Measurements from ENCODE around the gene IDH3G.

IDH3G gene

GRCh38 chrX:153791104-153791852 is 2.9 kb downstream of the IDH3G start:
- DNase-seq (ENCODE audit: low read depth in 2 of 2): no peak

DNA sequence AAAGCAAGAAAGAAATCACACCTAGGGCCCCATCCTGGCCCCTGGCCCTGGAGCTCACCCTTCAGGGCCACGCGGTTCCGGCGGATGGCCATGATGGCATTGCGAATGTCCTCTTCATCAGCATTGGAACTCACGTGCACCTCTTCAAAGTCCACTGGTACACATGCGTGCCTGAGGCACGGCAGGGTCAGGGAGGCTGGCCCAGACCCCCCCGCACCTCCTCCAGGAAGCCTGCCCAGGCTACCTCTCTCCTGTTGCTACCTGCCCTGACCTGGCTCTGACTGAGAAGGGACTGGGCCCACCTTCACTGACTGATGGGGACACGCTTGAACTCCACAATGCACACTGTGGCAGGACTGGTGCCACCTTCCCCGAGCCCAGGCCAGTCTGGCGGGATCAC is 4.5 kb downstream of the IDH3G start:
- DNase-seq (ENCODE audit: low read depth in 2 of 2): no peak

DNA sequence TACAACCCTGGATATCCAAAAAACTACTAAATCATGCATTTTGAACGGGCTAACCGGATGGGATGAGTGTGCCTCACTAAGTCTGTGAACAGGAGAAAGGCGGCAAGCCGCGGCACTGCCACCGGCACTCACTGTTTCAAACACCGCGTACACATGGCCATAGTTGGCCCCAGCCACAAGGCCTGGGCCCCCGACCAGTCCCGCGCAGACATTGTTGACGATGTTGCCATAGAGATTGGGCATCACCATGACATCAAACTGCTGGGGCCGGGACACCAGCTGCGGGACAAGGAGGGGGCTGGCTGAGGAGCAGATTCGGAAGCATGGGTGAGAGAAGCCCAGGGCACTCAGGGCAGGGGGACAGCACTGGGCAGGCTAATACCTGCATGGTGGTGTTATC is 7.5 kb downstream of the IDH3G start:
- no peak for DNase-seq (ENCODE audit: low read depth in 2 of 2)

- no peak for DNase-seq (ENCODE audit: low read depth in 2 of 2)
Measured at GRCh38 chrX:153784325-153784967, 9.7 kb downstream of the IDH3G start.

DNA sequence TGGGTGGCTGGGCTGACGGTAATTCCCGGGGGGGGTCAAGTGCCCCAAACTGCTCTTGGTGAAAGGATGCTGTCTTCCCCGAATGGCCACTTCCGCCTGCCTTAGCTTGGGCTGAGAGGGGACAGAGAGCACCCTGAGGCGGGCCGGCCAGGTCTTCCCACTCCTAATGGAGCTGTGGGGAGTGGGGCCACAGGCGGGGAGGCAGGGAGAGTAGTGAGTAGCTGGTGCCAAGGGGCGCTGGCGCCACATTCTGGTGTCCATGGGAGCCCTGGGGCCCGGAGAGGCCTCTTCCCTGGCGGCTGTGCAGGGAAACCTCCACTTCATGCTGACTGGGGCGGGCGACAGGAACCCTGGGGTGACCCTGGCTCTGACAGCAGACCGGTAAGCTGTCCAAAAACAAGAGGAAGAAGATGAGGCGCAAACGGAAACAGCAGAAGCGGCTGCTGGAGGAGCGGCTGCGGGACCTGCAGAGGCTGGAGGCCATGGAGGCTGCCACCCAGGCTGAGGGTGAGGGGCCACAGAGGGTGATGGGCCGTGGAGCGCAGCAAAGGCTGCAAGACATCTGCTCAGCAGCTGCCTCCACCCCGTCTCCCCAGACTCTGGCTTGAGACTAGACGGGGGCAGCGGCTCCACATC is 10.7 kb downstream of the IDH3G start:
- DNase-seq (ENCODE audit: low read depth in 2 of 2): no peak

- DNase-seq (ENCODE audit: low read depth in 2 of 2): no peak
Measured at GRCh38 chrX:153782871-153783270, 11.3 kb downstream of the IDH3G start.

GRCh38 chrX:153782313-153782712 is 11.9 kb downstream of the IDH3G start:
- no peak for DNase-seq (ENCODE audit: low read depth in 2 of 2)

GRCh38 chrX:153781428-153782047 is 12.6 kb downstream of the IDH3G start:
- DNase-seq (ENCODE audit: low read depth in 2 of 2): no peak

- DNase-seq (ENCODE audit: low read depth in 2 of 2): no peak
Measured at GRCh38 chrX:153780678-153781427, 13.3 kb downstream of the IDH3G start, which contains the start of gene SRPK3. SRPK3 (plus strand) TSS chrX:153781041; CDS start chrX:153781087, 46 bp downstream.

- DNase-seq (ENCODE audit: low read depth in 2 of 2): no peak
Measured at GRCh38 chrX:153779891-153780677, 14.1 kb downstream of the IDH3G start.

DNA sequence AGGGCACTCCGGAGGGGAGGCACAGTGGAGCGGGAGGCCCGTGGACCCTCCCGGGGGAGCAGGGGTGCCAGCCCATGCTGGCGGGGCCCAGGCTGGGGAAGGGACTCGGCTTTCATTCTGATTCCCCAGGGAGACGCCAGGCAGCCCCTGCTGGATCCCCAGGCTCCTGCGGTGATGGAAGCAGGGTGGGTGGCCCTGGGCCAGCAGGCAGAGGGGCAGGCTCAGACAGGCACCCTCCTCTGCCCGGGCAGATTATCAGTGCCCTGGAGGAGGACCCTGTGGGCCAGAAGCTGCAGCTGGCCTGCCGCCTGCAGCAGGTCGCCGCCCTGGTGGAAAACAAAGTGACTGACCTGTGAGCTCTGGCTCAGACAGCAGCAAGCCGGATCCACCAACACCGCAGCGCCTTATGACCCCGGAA is 15.5 kb downstream of the IDH3G start:
- no peak for DNase-seq (ENCODE audit: low read depth in 2 of 2)

GRCh38 chrX:153778181-153778580 is 16.0 kb downstream of the IDH3G start:
- no peak for DNase-seq (ENCODE audit: low read depth in 2 of 2)

- DNase-seq (ENCODE audit: low read depth in 2 of 2): no peak
Measured at GRCh38 chrX:153777261-153778090, 16.7 kb downstream of the IDH3G start.

- no peak for DNase-seq (ENCODE audit: low read depth in 2 of 2)
Measured at GRCh38 chrX:153776611-153777045, 17.5 kb downstream of the IDH3G start.

GRCh38 chrX:153776120-153776599 is 18.0 kb downstream of the IDH3G start:
- no peak for DNase-seq (ENCODE audit: low read depth in 2 of 2)

DNA sequence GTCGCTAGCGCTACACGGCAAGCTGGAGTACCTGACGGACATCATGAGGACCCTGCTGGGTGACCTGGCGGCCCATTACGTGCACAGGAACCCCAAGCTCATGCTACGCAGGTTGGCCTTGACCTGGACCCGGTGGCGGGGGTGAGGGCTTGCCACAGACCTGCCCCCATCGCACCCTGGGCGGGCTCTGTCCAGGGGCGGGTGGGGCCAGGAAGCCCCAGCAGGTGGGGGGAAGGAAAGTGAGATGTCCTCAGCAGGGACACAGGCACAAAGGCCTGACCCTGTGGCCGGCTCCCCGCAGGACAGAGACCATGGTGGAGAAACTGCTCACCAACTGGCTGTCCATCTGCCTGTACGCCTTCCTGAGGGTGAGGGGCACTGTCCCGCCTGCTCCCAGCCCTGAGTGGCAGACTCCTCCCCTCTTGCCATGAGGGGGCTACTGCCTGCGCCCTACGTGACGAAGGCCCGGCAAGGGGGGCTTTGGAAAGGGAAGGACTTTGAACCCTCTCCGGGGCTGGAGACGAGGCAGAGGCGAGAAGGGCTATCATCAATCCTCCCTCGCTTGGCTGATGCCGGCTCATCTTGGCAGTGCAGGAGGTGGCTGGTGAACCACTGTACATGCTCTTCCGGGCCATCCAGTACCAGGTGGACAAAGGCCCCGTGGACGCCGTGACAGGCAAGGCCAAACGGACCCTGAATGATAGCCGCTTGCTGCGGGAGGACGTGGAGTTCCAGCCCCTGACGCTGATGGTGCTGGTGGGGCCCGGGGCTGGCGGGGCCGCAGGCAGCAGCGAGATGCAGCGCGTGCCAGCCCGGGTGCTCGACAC is 18.7 kb downstream of the IDH3G start:
- no peak for DNase-seq (ENCODE audit: low read depth in 2 of 2)

GRCh38 chrX:153774576-153775292 is 19.4 kb downstream of the IDH3G start:
- DNase-seq (ENCODE audit: low read depth in 2 of 2): no peak
